Activated naive CD4-positive, alpha-beta T cell treated with anti-CD3 and anti-CD28 coated beads, Interleukin-2, amount 50 U/mL, for 24 hours (primary cell): Measurements from ENCODE around the gene LRRC25.
A peak's percentile ranks its signal among the peaks of the same experiment; 100 is the strongest.
"Not testable (repeated sequence)": the region's sequence is repeated elsewhere in the genome, so short reads cannot be mapped to it uniquely, and the experiment has no call there.

Experiments
- H3K27ac Mint-ChIP-seq: one replicate; pipeline ENCODE4 v1.8.0; 2021; ENCODE audit warnings: mild to moderate bottlenecking, mixed read lengths
- H3K27me3 Mint-ChIP-seq: one replicate; pipeline ENCODE4 v1.8.0; 2021; ENCODE audit warnings: mixed read lengths
- H3K36me3 Mint-ChIP-seq: one replicate; pipeline ENCODE4 v1.8.0; 2021; ENCODE audit warnings: mixed read lengths
- H3K4me1 Mint-ChIP-seq: one replicate; pipeline ENCODE4 v1.8.0; 2021; ENCODE audit warnings: mixed read lengths
- H3K4me3 Mint-ChIP-seq: one replicate; pipeline ENCODE4 v1.8.0; 2021; ENCODE audit warnings: mild to moderate bottlenecking, mixed read lengths
- H3K9me3 Mint-ChIP-seq: one replicate; pipeline ENCODE4 v1.8.0; 2021; ENCODE audit warnings: mixed read lengths

LRRC25 gene

GRCh38 chr19:18419699-18420460 lies 22.5 kb upstream of the LRRC25 start:
- Mint-ChIP-seq H3K27ac (no peak overlapping the region), H3K4me1 (peaks cover 61% of the 10 kb centered on the region), H3K4me3 (peak overlapping the region; percentile 94), H3K27me3 (peaks cover 11% of the 10 kb centered on the region), H3K36me3 (no peaks in the 10 kb centered on the region), H3K9me3 (no peaks in the 10 kb centered on the region)

DNA sequence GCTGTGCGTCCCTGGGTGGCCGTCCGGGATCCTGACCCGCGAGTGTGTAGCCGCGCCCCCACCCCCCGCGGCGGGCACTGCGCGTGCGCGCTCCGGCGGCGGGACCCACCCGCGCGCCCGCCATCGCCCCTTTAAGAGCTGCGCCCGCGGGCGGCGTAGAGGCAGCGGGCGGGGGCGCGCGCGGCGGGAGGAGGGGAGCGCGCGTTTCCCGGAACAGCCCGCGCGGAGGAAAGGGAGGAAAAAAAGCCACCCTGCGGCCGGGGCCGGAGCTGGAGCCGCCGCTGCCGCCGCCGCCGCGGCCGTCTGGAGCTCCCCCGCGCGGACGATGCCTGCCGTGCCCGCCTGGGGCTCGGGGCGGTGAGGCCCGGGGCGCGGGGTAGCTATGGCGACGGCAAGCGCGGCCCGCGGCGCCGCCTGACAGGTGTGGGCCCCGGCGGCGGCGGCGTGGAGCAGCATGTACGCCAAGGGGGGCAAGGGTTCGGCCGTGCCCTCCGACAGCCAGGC lies 21.8 kb upstream of the LRRC25 start, which contains the start of gene SSBP4:
TSS of gene SSBP4 (plus strand) at position 204 of the 504 bp plus-strand sequence. CDS start at position 455, 251 bp downstream.
- Mint-ChIP-seq H3K27ac (peak within 1 kb of the TSS; percentile 79), H3K9me3 (no peaks in the 10 kb centered on the region), H3K36me3 (no peaks in the 10 kb centered on the region), H3K4me1 (peaks cover 66% of the 10 kb centered on the region), H3K4me3 (peak within 1 kb of the TSS; percentile 94), H3K27me3 (peaks cover 12% of the 10 kb centered on the region)

GRCh38 chr19:18418483-18419194 lies 21.2 kb upstream of the LRRC25 start:
- H3K4me3 Mint-ChIP-seq: peak overlapping the region; percentile 86
- H3K27me3 Mint-ChIP-seq: peaks cover 12% of the 10 kb centered on the region
- peak overlapping the region; percentile 79 for H3K27ac Mint-ChIP-seq
- no peaks in the 10 kb centered on the region for H3K9me3 Mint-ChIP-seq
- no peaks in the 10 kb centered on the region for H3K36me3 Mint-ChIP-seq
- peaks cover 70% of the 10 kb centered on the region for H3K4me1 Mint-ChIP-seq

DNA sequence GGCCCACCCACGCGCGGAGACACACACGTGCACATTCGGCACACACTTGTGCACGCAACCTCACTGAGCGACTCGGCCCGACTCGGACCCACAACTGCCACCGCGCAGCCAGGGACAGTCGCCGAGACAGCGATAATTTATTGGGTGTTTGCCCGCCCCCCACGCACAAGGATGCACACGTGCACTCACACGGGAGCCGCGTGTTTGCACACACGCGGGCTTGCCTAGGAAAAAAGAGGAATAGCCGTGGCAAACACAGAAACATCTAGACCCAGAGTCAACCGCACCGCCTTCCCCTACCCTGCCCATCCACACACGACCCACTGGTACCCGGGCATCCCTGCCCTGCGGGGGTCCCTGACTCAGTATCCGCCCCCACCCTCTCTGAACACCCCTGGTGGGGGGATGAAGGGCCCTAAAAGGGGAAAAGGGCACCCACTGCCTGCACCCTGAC lies 20.6 kb upstream of the LRRC25 start:
- peaks cover 12% of the 10 kb centered on the region for H3K27me3 Mint-ChIP-seq
- peak overlapping the region; percentile 55 for H3K27ac Mint-ChIP-seq
- peaks cover 66% of the 10 kb centered on the region for H3K4me1 Mint-ChIP-seq
- peak overlapping the region; percentile 86 for H3K4me3 Mint-ChIP-seq
- no peaks in the 10 kb centered on the region for H3K9me3 Mint-ChIP-seq
- H3K36me3 Mint-ChIP-seq: no peaks in the 10 kb centered on the region

- H3K27me3 Mint-ChIP-seq: peaks cover 14% of the 10 kb centered on the region
- peaks cover 60% of the 10 kb centered on the region for H3K4me1 Mint-ChIP-seq
- peak overlapping the region; percentile 86 for H3K4me3 Mint-ChIP-seq
- peak overlapping the region; percentile 23 for H3K27ac Mint-ChIP-seq
- no peaks in the 10 kb centered on the region for H3K36me3 Mint-ChIP-seq
- no peaks in the 10 kb centered on the region for H3K9me3 Mint-ChIP-seq
Observed at GRCh38 chr19:18417250-18418028, 20.0 kb upstream of the LRRC25 start.

DNA sequence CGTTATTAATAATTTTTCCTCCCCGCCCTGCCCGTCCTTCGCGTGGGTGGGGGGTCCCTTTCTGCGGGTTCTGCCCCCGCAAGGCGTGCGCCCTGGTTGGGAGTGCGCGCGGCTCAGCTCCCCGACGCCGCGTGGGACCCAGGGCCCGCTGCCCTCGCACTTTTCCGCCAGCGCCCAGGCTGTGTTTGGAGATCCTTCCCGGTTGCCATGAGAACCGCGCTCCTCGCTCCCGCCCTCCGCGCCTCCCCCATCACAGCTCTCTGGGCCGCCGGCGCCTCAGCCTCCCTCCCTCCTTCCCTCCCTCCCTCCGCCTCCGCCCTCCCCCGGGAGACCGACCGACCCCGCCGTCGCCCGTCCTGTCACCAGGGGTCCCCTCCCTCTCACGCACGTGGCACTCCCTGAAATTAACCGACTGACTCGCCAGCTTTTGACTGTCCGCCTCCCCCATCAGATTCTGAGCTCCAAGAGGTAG lies 19.4 kb upstream of the LRRC25 start:
- no peaks in the 10 kb centered on the region for H3K36me3 Mint-ChIP-seq
- H3K4me1 Mint-ChIP-seq: peaks cover 55% of the 10 kb centered on the region
- H3K9me3 Mint-ChIP-seq: no peaks in the 10 kb centered on the region
- H3K4me3 Mint-ChIP-seq: peak overlapping the region; percentile 78
- H3K27ac Mint-ChIP-seq: peak overlapping the region; percentile 23
- peaks cover 14% of the 10 kb centered on the region for H3K27me3 Mint-ChIP-seq

DNA sequence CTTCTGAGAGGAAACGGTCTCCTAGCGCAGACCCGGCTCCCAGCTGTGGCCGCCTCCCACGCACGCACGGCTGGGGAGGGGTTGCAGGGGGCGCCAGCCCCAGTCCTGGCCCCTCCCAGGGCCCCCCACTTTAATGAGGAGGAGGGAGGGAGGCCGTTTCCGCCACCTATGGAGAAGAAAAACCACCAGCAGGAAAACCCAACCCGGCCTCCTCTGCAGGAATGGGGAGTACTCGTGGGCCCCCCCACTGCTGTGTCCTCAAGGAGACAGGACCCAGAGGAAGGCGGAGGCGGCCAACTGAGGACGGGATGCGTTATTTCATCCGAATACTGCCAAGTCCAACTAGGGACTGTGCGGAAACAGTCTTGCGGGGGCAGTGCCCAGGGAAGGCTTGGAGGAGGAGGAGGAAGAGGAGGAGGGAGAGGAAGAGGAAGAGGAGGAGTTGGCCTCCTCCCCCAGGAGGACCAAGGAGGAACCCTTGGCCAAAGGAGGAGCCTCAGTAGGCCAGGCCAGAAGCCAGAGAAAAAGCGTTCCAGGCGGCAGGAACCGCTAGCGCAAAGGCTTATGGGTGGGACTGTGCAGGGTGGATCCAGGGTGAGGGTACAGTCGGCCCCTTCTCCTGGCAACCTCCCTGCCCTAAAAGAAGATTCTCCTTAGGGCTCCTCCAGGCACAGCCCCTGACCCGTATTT lies 17.9 kb upstream of the LRRC25 start:
- Mint-ChIP-seq H3K36me3 (no peaks in the 10 kb centered on the region), H3K9me3 (no peaks in the 10 kb centered on the region), H3K27me3 (peaks cover 15% of the 10 kb centered on the region), H3K4me1 (peaks cover 40% of the 10 kb centered on the region), H3K27ac (no peak overlapping the region), H3K4me3 (peak overlapping the region; percentile 55)

DNA sequence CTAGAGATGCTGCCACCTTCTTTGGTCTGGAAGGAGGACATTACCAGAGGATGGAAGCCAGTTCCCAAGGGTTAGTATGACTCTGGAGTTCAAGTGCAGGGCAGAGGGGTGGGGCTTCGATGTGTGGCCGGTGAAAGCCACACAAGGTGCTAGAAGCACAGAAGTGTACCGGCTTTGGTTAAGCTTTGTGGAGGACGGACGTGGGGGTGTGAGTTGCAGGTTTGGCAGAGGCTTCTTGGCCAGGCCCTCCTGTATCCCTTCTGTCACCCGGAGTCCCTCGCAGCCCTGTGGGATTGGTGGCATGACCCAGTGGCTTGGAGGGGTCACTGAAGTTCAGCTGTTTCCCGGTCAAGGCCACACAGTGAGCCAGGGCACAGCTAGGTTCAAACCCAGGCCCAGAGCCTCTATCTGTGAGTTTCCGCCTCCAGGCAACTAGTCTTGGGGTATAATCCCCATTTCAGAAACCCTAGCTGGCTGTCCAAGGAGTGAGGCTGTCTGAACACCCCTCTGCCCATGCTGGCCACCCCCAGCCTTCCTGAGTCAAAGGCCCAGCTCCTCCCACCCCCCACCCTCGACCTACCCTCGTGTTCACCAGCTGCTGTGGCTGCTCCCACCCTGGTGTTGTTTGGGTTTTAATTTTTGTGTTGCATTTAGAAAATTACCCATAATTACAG lies 17.2 kb upstream of the LRRC25 start:
- H3K9me3 Mint-ChIP-seq: no peaks in the 10 kb centered on the region
- peaks cover 36% of the 10 kb centered on the region for H3K4me1 Mint-ChIP-seq
- peak overlapping the region; percentile 26 for H3K4me3 Mint-ChIP-seq
- peaks cover 15% of the 10 kb centered on the region for H3K27me3 Mint-ChIP-seq
- peak overlapping the region; percentile 80 for H3K27ac Mint-ChIP-seq
- H3K36me3 Mint-ChIP-seq: no peaks in the 10 kb centered on the region

GRCh38 chr19:18412610-18413239 lies 15.3 kb upstream of the LRRC25 start:
- H3K9me3 Mint-ChIP-seq: no peaks in the 10 kb centered on the region
- H3K4me1 Mint-ChIP-seq: peaks cover 24% of the 10 kb centered on the region
- H3K36me3 Mint-ChIP-seq: no peaks in the 10 kb centered on the region
- H3K27ac Mint-ChIP-seq: no peak overlapping the region
- H3K27me3 Mint-ChIP-seq: peaks cover 13% of the 10 kb centered on the region
- no peak overlapping the region for H3K4me3 Mint-ChIP-seq

- no peaks in the 10 kb centered on the region for H3K4me1 Mint-ChIP-seq
- no peak overlapping the region for H3K27ac Mint-ChIP-seq
- no peaks in the 10 kb centered on the region for H3K9me3 Mint-ChIP-seq
- no peaks in the 10 kb centered on the region for H3K36me3 Mint-ChIP-seq
- peaks cover 3% of the 10 kb centered on the region for H3K27me3 Mint-ChIP-seq
- no peak overlapping the region for H3K4me3 Mint-ChIP-seq
Observed at GRCh38 chr19:18408053-18408476, 10.6 kb upstream of the LRRC25 start.

DNA sequence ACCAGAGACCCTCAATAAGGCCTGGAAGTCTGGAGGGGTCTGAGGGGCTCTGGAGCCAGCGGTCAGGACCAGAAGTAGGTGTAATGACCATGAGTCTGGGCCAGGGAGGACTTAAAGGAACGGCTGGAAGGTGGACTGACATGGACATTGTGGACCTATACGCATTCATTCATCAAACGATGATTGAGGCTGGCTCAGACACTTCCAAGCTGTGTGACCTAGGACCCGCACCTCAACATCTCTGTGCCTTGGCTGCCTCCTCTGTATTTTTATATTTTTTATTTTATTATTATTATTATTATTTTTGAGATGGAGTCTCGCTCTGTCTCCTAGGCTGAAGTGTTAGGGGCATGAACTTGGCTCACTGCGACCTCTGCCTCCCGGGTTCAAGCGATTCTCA lies 9.3 kb upstream of the LRRC25 start:
- Mint-ChIP-seq H3K27ac (no peak overlapping the region), H3K9me3 (no peaks in the 10 kb centered on the region), H3K36me3 (no peaks in the 10 kb centered on the region), H3K4me3 (no peak overlapping the region), H3K4me1 (no peaks in the 10 kb centered on the region), H3K27me3 (peaks cover 2% of the 10 kb centered on the region)

DNA sequence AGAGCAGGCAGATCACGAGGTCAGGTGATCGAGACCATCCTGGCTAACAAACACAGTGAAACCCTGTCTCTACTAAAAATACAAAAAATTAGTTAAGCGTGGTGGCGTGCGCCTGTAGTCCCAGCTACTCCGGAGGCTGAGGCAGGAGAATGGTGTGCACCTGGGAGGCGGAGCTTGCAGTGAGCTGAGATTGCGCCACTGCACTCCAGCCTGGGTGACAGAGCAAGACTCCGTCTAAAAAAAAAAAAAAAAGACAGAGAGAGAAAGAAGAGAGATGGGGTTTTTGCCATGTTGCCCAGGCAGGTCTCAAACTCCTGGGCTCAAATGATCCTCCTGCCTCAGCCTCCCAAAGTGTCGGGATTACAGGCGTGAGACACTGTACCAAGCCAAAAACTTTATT lies 8.3 kb upstream of the LRRC25 start:
- H3K4me1 Mint-ChIP-seq, H3K27me3 Mint-ChIP-seq, H3K9me3 Mint-ChIP-seq, H3K4me3 Mint-ChIP-seq, H3K27ac Mint-ChIP-seq, H3K36me3 Mint-ChIP-seq: not testable (repeated sequence)

GRCh38 chr19:18402455-18403248 lies 5.2 kb upstream of the LRRC25 start:
- not testable (repeated sequence) for H3K9me3 Mint-ChIP-seq, H3K4me1 Mint-ChIP-seq, H3K27me3 Mint-ChIP-seq, H3K36me3 Mint-ChIP-seq, H3K4me3 Mint-ChIP-seq
- H3K27ac Mint-ChIP-seq: peak overlapping the region; percentile 65
